Measurements from ENCODE around the gene DGKZ.
"Not testable (repeated sequence)": the region's sequence is repeated elsewhere in the genome, so short reads cannot be mapped to it uniquely, and the experiment has no call there.

Gene DGKZ

GRCh38 chr11:46367244-46367915, 20.1 kb downstream of the DGKZ start:
- peak; percentile 59 for DNase-seq (ENCODE audit: low read depth)

DNA sequence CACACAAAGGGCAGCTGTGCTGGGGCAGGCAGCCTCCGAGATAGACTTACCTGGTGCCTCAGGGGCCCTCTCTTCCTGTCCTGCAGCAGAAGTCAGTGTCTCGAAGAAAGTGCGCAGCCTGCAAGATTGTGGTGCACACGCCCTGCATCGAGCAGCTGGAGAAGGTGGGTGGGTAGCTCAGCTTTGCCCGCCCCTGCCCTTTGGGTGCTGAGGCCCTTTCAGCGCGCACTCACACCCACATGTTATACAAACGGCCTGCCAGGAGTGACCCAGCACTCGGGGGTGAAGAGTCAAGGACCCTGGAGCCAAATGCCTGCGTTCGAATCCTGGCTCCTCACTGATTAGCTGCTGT, 20.6 kb downstream of the DGKZ start:
- DNase-seq (ENCODE audit: low read depth): no peak

- no peak for DNase-seq (ENCODE audit: low read depth)
These were observed 22.3 kb downstream of the DGKZ start for GRCh38 chr11:46369458-46370152.

GRCh38 chr11:46370253-46370652, 23.0 kb downstream of the DGKZ start:
- no peak for DNase-seq (ENCODE audit: low read depth)

DNA sequence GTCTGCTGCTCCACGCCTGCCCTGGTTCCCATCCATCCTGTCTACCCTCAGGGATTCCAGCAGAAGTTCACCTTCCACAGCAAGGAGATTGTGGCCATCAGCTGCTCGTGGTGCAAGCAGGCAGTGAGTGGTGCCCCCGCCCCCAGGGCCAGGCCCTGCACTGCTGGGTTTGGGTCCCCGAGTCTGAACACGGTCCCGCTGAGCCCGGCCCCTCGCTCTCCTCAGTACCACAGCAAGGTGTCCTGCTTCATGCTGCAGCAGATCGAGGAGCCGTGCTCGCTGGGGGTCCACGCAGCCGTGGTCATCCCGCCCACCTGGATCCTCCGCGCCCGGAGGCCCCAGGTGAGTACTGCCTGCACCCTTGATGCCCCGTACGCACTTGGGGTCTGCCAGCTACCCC, 24.0 kb downstream of the DGKZ start:
- DNase-seq (ENCODE audit: low read depth): not testable (repeated sequence)

GRCh38 chr11:46372086-46372485, 24.8 kb downstream of the DGKZ start:
- no peak for DNase-seq (ENCODE audit: low read depth)

DNA sequence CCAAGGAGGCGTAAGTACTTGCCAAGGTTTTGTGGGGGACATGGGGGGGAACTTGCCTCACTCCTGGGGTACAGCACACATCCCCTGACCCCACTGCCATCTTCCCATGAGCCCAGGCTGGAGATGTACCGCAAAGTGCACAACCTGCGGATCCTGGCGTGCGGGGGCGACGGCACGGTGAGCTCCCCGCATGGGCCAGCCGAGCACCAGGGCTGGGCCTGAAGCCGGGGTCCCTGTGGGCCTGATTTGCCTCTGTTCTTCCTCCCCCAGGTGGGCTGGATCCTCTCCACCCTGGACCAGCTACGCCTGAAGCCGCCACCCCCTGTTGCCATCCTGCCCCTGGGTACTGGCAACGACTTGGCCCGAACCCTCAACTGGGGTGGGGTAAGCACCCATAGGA, 25.2 kb downstream of the DGKZ start:
- not testable (repeated sequence) for DNase-seq (ENCODE audit: low read depth)

GRCh38 chr11:46373787-46374740, 26.8 kb downstream of the DGKZ start:
- no peak for DNase-seq (ENCODE audit: low read depth)

GRCh38 chr11:46374815-46375214, 27.6 kb downstream of the DGKZ start:
- no peak for DNase-seq (ENCODE audit: low read depth)

DNA sequence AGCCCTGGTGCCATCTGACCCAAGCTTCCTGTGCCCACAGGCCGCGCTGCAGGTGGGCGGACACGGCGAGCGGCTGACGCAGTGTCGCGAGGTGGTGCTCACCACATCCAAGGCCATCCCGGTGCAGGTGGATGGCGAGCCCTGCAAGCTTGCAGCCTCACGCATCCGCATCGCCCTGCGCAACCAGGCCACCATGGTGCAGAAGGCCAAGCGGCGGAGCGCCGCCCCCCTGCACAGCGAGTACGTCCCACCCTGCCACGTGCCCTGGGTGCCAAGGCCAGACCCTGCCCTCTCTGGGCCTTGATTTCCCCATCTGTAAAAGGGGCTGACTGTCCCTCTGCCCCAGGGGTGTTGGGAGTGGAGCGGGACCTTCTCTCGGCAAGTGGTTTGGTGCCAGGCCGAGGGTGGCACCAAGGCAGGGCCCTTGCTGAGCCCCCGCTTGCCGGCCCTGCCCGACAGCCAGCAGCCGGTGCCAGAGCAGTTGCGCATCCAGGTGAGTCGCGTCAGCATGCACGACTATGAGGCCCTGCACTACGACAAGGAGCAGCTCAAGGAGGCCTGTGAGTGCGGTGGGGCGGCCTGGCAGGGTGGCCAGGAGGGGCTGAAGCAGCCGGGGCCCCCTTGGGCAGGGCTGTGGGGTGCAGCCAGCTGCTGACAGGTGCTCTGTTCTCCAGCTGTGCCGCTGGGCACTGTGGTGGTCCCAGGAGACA, 28.3 kb downstream of the DGKZ start:
- DNase-seq (ENCODE audit: low read depth): no peak

DNA sequence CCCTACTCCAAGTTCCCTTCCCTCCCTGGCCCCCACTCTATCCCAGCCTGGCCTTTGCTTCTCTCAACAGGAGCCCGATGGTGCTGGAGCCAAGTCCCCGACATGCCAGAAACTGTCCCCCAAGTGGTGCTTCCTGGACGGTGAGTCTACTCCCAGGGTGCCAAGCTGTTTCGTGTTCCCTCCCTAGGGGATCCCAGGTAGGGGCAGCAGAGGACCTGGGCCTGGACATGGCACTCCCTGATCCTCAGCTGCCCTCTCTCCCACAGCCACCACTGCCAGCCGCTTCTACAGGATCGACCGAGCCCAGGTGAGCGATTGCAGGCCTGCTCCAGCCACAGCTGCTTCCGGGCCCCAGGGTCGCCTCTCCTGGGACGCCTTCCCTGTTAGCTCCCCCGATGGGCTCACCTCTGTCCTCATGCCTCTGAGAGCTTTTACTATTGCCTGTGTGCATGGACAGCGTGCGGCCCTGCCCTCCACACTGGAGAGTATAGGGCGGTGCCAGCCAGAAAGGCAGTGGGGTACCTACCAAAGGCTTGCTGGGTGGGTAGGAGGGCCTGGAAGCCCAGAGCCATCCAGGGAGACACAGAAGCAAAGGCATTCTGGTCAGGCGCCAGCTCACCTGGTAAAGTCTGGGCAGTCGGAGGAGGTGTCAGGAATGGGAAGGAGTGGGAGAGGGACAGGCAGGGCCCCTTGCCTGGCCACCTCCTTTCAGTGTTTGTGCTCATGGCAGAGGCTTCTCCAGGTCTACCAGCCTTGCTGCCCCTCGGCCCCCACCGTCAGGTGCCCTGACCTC, 29.2 kb downstream of the DGKZ start:
- DNase-seq (ENCODE audit: low read depth): no peak

- no peak for DNase-seq (ENCODE audit: low read depth)
These were observed 30.0 kb downstream of the DGKZ start for GRCh38 chr11:46377290-46377689.

GRCh38 chr11:46377831-46378230, 30.6 kb downstream of the DGKZ start:
- DNase-seq (ENCODE audit: low read depth): no peak

- no peak for DNase-seq (ENCODE audit: low read depth)
These were observed 31.0 kb downstream of the DGKZ start for GRCh38 chr11:46378296-46378695.

DNA sequence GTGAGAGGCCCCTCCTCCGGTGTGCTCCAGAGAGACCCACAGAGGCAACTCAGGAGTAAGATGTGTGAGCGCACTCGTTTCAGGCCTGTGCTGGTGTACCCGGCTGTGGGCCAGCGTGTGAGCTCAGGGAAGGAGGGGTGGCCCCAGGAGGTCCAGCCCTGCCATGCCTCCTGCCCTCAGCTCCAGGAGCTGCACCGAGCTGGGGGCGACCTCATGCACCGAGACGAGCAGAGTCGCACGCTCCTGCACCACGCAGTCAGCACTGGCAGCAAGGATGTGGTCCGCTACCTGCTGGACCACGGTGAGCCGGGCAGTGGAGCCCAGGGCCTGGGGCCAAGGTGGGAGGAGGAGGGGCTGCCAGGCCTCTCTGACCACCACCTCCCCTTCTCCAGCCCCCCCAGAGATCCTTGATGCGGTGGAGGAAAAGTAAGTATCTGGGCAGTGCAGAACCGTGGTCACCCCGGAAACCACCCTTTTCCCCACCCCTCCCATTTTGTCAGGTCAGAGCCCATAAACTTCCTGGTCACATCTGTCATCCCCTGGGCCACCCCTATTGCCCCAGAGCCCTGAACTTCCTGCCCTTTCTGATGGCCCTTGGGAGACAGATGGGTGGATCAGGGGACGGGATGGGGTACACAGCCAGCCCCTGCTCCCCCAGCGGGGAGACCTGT, 31.7 kb downstream of the DGKZ start:
- DNase-seq (ENCODE audit: low read depth): no peak

DNA sequence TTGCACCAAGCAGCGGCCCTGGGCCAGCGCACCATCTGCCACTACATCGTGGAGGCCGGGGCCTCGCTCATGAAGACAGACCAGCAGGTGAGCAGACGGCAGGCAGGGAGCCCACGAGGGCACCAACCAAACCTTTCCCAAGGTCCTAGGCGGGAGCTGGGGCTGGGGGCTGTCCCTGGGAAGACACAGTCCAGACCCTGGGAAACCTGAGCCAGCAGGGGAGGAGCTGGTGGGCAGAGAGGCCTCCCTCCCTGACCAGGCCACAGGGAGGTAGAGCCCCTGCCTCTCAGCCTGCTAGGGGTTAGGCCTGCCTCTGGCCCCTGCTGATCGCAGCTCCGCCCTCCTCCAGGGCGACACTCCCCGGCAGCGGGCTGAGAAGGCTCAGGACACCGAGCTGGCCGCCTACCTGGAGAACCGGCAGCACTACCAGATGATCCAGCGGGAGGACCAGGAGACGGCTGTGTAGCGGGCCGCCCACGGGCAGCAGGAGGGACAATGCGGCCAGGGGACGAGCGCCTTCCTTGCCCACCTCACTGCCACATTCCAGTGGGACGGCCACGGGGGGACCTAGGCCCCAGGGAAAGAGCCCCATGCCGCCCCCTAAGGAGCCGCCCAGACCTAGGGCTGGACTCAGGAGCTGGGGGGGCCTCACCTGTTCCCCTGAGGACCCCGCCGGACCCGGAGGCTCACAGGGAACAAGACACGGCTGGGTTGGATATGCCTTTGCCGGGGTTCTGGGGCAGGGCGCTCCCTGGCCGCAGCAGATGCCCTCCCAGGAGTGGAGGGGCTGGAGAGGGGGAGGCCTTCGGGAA, 32.4 kb downstream of the DGKZ start:
- not testable (repeated sequence) for DNase-seq (ENCODE audit: low read depth)

DNA sequence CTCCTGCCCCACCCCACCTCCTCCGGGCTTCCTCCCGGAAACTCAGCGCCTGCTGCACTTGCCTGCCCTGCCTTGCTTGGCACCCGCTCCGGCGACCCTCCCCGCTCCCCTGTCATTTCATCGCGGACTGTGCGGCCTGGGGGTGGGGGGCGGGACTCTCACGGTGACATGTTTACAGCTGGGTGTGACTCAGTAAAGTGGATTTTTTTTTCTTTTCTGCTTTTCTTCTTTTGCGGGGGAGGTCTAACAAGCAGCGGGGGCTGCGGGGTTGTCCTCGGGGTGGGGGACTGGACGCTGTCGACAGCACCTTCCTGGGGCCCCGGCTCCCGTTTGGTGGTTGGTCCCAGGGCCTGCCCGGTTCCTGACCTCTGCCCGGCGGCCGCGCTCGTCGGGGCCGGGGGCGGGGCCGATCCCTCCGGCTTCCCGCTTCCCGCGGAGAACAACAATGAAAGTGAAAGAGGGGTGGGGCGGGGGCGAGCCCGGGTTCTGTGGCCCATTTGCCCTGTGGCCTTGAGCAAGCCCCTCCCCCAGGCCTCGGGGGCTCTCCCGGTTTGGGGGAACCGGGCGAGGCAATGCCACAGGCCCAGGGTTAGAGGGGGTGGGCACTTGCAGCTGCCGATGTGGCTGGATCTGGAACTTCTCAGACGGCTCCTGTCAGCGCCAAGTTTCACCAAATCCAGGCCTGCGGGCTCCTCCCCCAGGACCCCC, 33.2 kb downstream of the DGKZ start:
- peak; percentile 55 for DNase-seq (ENCODE audit: low read depth)

- DNase-seq (ENCODE audit: low read depth): no peak
These were observed 34.0 kb downstream of the DGKZ start, which contains the start of gene MDK for GRCh38 chr11:46381048-46381818. MDK (plus strand) TSS chr11:46381669; CDS start chr11:46382058, 389 bp downstream.
